AG04450 (cell line): ENCODE results near the gene GNL3. TPM values are rescaled to one million over a fixed set of nuclear protein-coding genes. Genes with fewer than 3 reads are reported as not detected.
"Not testable (repeated sequence)": the region's sequence is repeated elsewhere in the genome, so short reads cannot be mapped to it uniquely, and the experiment has no call there.

ENCODE experiments used
- CTCF ChIA-PET: fragments of 300-600, 350-600 bp; formaldehyde crosslinking; extraction: SDS; loops from one replicate; lab custom pipeline; 2022; ENCODE audit warnings: antibody characterized with exemption, inconsistent platforms; lab: Charles Lee
- POLR2A ChIA-PET: fragments of 350-600 bp; formaldehyde crosslinking; extraction: SDS; loops from one replicate; lab custom pipeline; 2021; ENCODE audit warnings: antibody characterized with exemption, inconsistent platforms; lab: Yijun Ruan, JAX
- DNase-seq: peaks from one replicate; pipeline ENCODE4 v3.0.0-alpha.2; 2011; ENCODE audit warnings: low read depth, low spot score
- H3K27ac ChIP-seq: one replicate; pipeline ENCODE4 v1.5.1; 2012; ENCODE audit warnings: low read depth, low read length, control low read depth
- H3K27me3 ChIP-seq: one replicate; pipeline ENCODE4 v1.6.0; 2012; ENCODE audit warnings: low read length; ENCODE audit not compliant: control insufficient read depth, insufficient read depth
- H3K4me3 ChIP-seq: 2 replicates; pipeline ENCODE4 v1.5.1; 2011; ENCODE audit warnings: mild to moderate bottlenecking, low read depth, low read length, control low read depth
- H3K9me3 ChIP-seq: 2 replicates; pipeline ENCODE4 v1.5.1; 2012; ENCODE audit warnings: low read length; ENCODE audit not compliant: control insufficient read depth, insufficient read depth
- CTCF ChIP-seq: IDR thresholded peaks from 2 replicates; pipeline ENCODE4 v1.5.1; 2011; ENCODE audit warnings: low read depth, low read length, control low read depth, inconsistent platforms
- polyA plus RNA-seq: library from polyadenylated mRNA; depleted of rRNA; stranded (reverse); fragments of >200 nt; gene quantifications from 2 replicates; pipeline ENCODE4 v1.2.3, GENCODE V29; 2011

The GNL3 gene
- polyA plus RNA-seq, 1 experiment = 81.7 TPM

DNA sequence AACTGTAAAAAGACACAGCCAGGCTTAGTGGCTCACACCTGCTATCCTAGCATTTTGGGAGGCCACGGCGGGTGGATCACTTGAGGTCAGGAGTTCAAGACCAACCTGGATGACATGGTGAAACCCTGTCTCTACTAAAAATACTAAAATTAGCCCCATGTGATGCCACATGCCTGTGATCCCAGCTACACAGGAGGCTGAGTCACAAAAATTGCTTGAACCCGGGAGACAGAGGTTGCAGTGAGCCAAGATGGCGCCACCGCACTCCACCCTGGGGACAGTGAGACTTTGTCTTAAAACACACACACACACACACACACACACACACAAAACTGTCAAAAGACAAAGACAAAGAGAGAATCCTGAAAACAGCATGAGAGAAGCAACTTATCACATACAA is 38.1 kb downstream of the GNL3 start:
- TF ChIP-seq CTCF = no peak
- H3K27ac ChIP-seq = no peak overlapping the region
- DNase-seq = no peak
- CTCF ChIA-PET = interaction anchor here (1.0 kb wide), 1 partner anchor 18 kb away, joined by 3 read pairs; no protein-coding TSS in a partner anchor
- POLR2A ChIA-PET = no interaction called here
- no peaks in the 10 kb centered on the region for H3K27me3 ChIP-seq
- peaks cover 3% of the 10 kb centered on the region; the same call in 1 of the 2 replicates for H3K9me3 ChIP-seq
- no peak overlapping the region for H3K4me3 ChIP-seq

DNA sequence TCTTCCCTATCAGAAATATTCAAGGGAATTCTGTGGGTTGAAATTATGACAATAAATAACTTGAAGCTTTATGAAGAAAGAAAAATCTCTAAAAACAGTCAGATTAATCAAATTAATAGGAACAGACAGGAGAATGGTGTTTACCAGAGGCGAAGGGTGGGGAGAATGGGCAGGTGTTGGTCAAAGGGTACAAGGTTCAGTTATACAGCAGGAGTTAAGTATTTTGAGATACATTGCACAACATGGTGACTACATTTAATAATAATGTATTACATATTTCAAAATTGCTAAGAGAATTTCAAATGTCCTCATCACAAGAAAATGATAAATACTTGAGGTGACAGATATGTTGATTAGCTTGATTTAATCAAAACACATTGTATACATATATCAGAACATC is 38.7 kb downstream of the GNL3 start:
- Histone ChIP-seq H3K27me3 (no peaks in the 10 kb centered on the region), H3K9me3 (peaks cover 8% of the 10 kb centered on the region; the same call in 1 of the 2 replicates), H3K4me3 (no peak overlapping the region), H3K27ac (no peak overlapping the region)
- DNase-seq = no peak
- CTCF ChIA-PET = interaction anchor here (1.0 kb wide), 1 partner anchor 18 kb away, joined by 3 read pairs; no protein-coding TSS in a partner anchor
- POLR2A ChIA-PET = no interaction called here
- TF ChIP-seq CTCF = no peak

DNA sequence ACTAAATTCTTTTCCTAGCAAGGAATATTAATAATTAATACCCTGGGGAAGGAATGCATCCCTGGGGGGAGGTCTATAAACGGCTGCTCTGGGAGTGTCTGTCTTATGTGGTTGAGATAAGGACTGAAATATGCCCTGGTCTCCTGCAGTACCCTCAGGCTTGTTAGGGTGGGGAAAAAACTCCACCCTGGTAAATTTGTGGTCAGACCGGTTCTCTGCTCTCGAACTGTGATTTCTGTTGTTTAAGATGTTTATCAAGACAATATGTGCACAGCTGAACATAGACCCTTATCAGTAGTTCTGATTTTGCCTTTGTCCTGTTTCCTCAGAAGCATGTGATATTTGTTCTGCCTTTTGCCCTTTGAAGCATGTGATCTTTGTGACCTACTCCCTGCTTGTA is 42.9 kb downstream of the GNL3 start:
- H3K4me3 ChIP-seq, H3K27ac ChIP-seq, CTCF ChIA-PET, DNase-seq, H3K27me3 ChIP-seq, POLR2A ChIA-PET: not testable (repeated sequence)
- H3K9me3 ChIP-seq = peaks cover 11% of the 10 kb centered on the region

GRCh38 chr3:52730681-52731080 is 44.8 kb downstream of the GNL3 start:
- H3K27me3 ChIP-seq = no peaks in the 10 kb centered on the region
- no peak overlapping the region for H3K4me3 ChIP-seq
- ChIA-PET POLR2A (no interaction called here), CTCF (no interaction called here)
- TF ChIP-seq CTCF = no peak
- H3K9me3 ChIP-seq = peaks cover 14% of the 10 kb centered on the region
- H3K27ac ChIP-seq = no peak overlapping the region
- DNase-seq = no peak

DNA sequence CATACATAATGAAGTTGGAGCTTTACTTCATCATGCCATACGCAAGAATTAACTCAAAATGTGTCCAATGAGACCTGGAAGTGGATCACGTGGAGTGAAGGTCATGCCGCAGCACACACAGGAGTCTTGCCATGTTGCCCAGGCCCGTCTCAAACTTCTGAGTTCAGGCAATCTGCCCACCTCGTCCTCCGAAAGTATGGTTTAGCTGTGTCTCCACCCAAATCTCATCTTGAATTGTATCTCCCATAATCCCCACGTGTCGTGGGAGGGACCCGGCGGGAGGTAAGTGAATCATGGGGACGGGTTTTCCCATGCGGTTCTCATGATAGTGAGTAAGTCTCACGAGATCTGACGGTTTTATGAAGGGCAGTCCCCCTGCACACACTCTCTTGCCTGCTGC is 45.8 kb downstream of the GNL3 start:
- Histone ChIP-seq H3K4me3 (no peak overlapping the region), H3K27ac (no peak overlapping the region), H3K27me3 (no peaks in the 10 kb centered on the region), H3K9me3 (peaks cover 14% of the 10 kb centered on the region)
- ChIA-PET CTCF (no interaction called here), POLR2A (no interaction called here)
- no peak for DNase-seq
- no peak for TF ChIP-seq CTCF
